Muscle layer of duodenum (tissue), 2 donors: ENCODE results near the gene TSPAN11.

Source experiments
- H3K27ac ChIP-seq: one replicate; pipeline ENCODE4 v1.7.0; 2013; ENCODE audit warnings: mild to moderate bottlenecking, low read length
- H3K27me3 ChIP-seq: one replicate; pipeline ENCODE4 v1.7.0; 2013; ENCODE audit warnings: low read depth, mild to moderate bottlenecking, control low read depth, low read length
- H3K36me3 ChIP-seq, 2 donors: one replicate each; pipeline ENCODE4 v1.7.0; 2013; ENCODE audit warnings: low read length in 2 of 2, control low read depth in 1 of 2, mild to moderate bottlenecking in 1 of 2; ENCODE audit not compliant: insufficient read depth in 2 of 2, control insufficient read depth in 1 of 2
- H3K4me1 ChIP-seq, 2 donors: one replicate each; pipeline ENCODE4 v1.7.0; 2013; ENCODE audit warnings: low read length in 2 of 2, mild to moderate bottlenecking in 2 of 2, control low read depth in 1 of 2, moderate library complexity in 1 of 2; ENCODE audit not compliant: insufficient read depth in 2 of 2, control insufficient read depth in 1 of 2
- H3K4me3 ChIP-seq, 2 donors: one replicate each; pipeline ENCODE4 v1.7.0; 2013; ENCODE audit warnings: low read length in 2 of 2, low read depth in 1 of 2, mild to moderate bottlenecking in 1 of 2
- H3K9me3 ChIP-seq, 2 donors: one replicate each; pipeline ENCODE4 v1.7.0; 2013; ENCODE audit warnings: low read length in 2 of 2, control low read depth in 1 of 2, mild to moderate bottlenecking in 1 of 2; ENCODE audit not compliant: control insufficient read depth in 1 of 2
- donor health status: healthy.

The TSPAN11 gene

DNA sequence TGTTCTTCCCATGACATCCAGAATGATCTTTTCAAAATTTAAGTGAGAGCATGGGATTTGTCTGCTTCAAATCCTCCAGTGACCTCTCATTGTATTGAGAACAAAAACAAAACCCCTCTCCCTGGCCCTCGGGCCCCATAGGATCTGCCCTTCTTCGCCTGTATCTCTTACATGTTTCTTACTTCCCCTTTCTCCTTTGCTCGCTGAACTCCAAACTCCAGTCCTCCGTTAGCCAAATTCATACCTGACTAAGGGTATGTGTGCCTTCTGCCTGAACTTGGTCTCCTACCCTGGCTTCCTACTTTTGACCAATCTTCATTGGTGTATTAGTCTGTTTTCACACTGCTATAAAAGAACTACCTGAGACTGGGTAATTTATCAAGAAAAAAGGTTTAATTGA, 13.2 kb upstream of the TSPAN11 start:
- Histone ChIP-seq H3K9me3 (no peaks in the 10 kb centered on the region), H3K27ac (no peak overlapping the region), H3K36me3 (no peaks in the 10 kb centered on the region), H3K4me3 (no peak overlapping the region), H3K4me1 (peaks cover 4 to 31% of the 10 kb centered on the region in 2 donors), H3K27me3 (no peaks in the 10 kb centered on the region)

GRCh38 chr12:30914986-30915591, 11.5 kb upstream of the TSPAN11 start:
- Histone ChIP-seq H3K4me3 (no peak overlapping the region), H3K9me3 (no peaks in the 10 kb centered on the region), H3K4me1 (peaks cover 0 to 13% of the 10 kb centered on the region in 2 donors), H3K27me3 (no peaks in the 10 kb centered on the region), H3K36me3 (no peaks in the 10 kb centered on the region), H3K27ac (no peak overlapping the region)

GRCh38 chr12:30923057-30923456, 3.5 kb upstream of the TSPAN11 start:
- no peaks in the 10 kb centered on the region for H3K36me3 ChIP-seq
- no peak overlapping the region for H3K4me3 ChIP-seq

GRCh38 chr12:30925607-30926242, 823 bp upstream of the TSPAN11 start:
- Histone ChIP-seq H3K4me3 (peak overlapping the region; percentile 47 to 57), H3K36me3 (no peaks in the 10 kb centered on the region), H3K27me3 (peaks cover 5% of the 10 kb centered on the region), H3K9me3 (no peaks in the 10 kb centered on the region), H3K27ac (peak overlapping the region; percentile 75), H3K4me1 (peaks cover 0 to 23% of the 10 kb centered on the region in 2 donors)

More at GRCh38 chr12:30923057-30923456, 3.5 kb upstream of the TSPAN11 start:
- peaks cover 0 to 12% of the 10 kb centered on the region in 2 donors for H3K4me1 ChIP-seq
- peaks cover 5% of the 10 kb centered on the region for H3K27me3 ChIP-seq
- H3K27ac ChIP-seq, result no peak overlapping the region
- no peaks in the 10 kb centered on the region for H3K9me3 ChIP-seq

DNA sequence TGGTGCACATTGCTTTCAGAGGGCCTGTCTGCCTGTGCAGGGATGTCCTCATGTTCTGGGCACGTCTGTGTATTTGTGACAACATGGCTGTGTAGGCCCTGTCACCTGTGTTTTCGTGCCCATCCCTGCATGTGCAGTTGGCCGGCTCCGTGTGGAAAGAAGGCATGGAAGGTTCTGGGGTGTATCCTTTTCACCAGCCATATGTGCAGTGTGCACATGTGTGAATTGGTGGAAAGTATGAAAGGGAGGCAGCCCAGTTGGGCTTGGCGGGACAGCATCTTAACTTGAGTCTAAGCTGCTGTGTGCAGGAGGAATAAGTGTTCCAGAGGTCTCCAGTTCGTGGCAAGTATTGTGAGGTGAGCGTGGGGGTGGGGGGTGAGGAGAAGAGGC, 669 bp downstream of the TSPAN11 start:
- no peaks in the 10 kb centered on the region for H3K9me3 ChIP-seq
- no peak overlapping the region for H3K27ac ChIP-seq
- peak overlapping the region; percentile 14 to 57 for H3K4me3 ChIP-seq
- peaks cover 0 to 26% of the 10 kb centered on the region in 2 donors for H3K4me1 ChIP-seq
- H3K27me3 ChIP-seq, result peaks cover 5% of the 10 kb centered on the region
- H3K36me3 ChIP-seq, result no peaks in the 10 kb centered on the region

GRCh38 chr12:30928356-30929244, 2.1 kb downstream of the TSPAN11 start:
- H3K4me3 ChIP-seq, result no peak overlapping the region
- H3K36me3 ChIP-seq, result no peaks in the 10 kb centered on the region
- H3K27me3 ChIP-seq, result peaks cover 5% of the 10 kb centered on the region
- peaks cover 0 to 20% of the 10 kb centered on the region in 2 donors for H3K4me1 ChIP-seq
- no peak overlapping the region for H3K27ac ChIP-seq
- H3K9me3 ChIP-seq, result no peaks in the 10 kb centered on the region

GRCh38 chr12:30930238-30930637, 3.7 kb downstream of the TSPAN11 start:
- H3K4me3 ChIP-seq, result no peak overlapping the region
- H3K9me3 ChIP-seq, result no peaks in the 10 kb centered on the region
- H3K27me3 ChIP-seq, result peaks cover 5% of the 10 kb centered on the region
- H3K27ac ChIP-seq, result peak overlapping the region; percentile 5
- no peaks in the 10 kb centered on the region for H3K36me3 ChIP-seq
- peaks cover 0 to 19% of the 10 kb centered on the region in 2 donors for H3K4me1 ChIP-seq

DNA sequence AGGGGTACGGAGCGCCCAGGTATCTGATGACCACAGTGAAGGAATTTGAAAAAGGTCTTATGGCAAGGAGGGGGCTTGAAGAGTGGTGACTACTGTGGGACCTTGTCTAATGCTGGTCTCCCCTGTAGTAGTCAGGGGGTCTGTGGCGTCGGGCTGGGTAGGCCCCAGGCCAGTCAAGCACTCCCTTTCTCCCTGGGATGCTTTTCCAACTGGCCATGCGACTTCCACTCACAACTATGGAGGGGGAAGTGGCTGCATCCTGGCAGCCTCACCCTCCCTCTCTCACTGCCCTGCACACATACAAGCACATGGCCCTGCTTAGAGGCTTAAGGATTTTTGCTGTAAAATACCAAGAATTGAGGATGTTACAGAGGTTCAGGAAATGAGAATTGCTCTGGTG, 4.1 kb downstream of the TSPAN11 start:
- Histone ChIP-seq H3K27me3 (peaks cover 5% of the 10 kb centered on the region), H3K36me3 (no peaks in the 10 kb centered on the region), H3K4me1 (peaks cover 0 to 21% of the 10 kb centered on the region in 2 donors), H3K4me3 (no peak overlapping the region), H3K27ac (peak overlapping the region; percentile 46), H3K9me3 (no peaks in the 10 kb centered on the region)

- Histone ChIP-seq H3K9me3 (no peaks in the 10 kb centered on the region), H3K27me3 (no peaks in the 10 kb centered on the region), H3K4me1 (peaks cover 0 to 18% of the 10 kb centered on the region in 2 donors), H3K27ac (no peak overlapping the region), H3K4me3 (no peak overlapping the region), H3K36me3 (no peaks in the 10 kb centered on the region)
Observed at GRCh38 chr12:30932881-30933280, 6.3 kb downstream of the TSPAN11 start.

DNA sequence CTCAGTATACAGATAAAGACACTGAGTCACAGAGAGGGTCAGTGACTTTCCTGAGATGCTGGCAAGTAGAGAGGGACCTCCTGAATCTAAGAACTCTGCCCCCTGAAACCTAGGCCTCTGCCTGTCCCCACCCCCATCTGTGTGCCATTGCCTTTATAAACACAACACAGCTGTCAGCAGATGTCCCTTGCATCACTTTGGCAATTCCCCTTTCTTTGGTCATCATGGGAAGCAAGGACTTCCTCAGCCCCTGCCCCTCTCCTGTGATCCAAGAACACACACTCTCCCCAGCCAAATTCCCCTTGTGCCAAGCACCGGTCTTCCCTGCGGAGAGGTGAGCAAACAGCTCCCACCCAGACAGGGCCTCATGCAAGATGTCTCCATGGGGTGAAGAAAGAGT, 8.3 kb downstream of the TSPAN11 start:
- H3K4me3 ChIP-seq, result no peak overlapping the region

GRCh38 chr12:30936036-30936435, 9.5 kb downstream of the TSPAN11 start:
- H3K4me3 ChIP-seq, result no peak overlapping the region
- H3K27me3 ChIP-seq, result no peaks in the 10 kb centered on the region
- no peaks in the 10 kb centered on the region for H3K36me3 ChIP-seq
- H3K9me3 ChIP-seq, result no peaks in the 10 kb centered on the region
- H3K27ac ChIP-seq, result no peak overlapping the region
- peaks cover 0 to 4% of the 10 kb centered on the region in 2 donors for H3K4me1 ChIP-seq

More for the DNA sequence above, 8.3 kb downstream of the TSPAN11 start:
- no peak overlapping the region for H3K27ac ChIP-seq
- peaks cover 0 to 15% of the 10 kb centered on the region in 2 donors for H3K4me1 ChIP-seq
- no peaks in the 10 kb centered on the region for H3K27me3 ChIP-seq
- H3K36me3 ChIP-seq, result no peaks in the 10 kb centered on the region
- no peaks in the 10 kb centered on the region for H3K9me3 ChIP-seq
